GM12878 (cell line): ENCODE measurements around the gene STK33.

Source experiments
- BHLHE40 ChIP-seq, 2 experiments: fragments of 450-650 bp in 1 of 2; IDR thresholded peaks; 2 replicates each; pipeline ENCODE4 v1.6.1; 2011 to 2017; ENCODE audit warnings: low read depth in 2 of 2, borderline replicate concordance in 1 of 2, improper control_type of control experiment in 1 of 2, low read length in 1 of 2, mild to moderate bottlenecking in 1 of 2
- CTCF ChIP-seq, 3 experiments: IDR thresholded peaks in 2 of 3; conservative IDR thresholded peaks in 1 of 3; 2 replicates each; pipeline ENCODE4 v1.5.1; 2011; ENCODE audit warnings: low read depth in 3 of 3, low read length in 3 of 3, mild to moderate bottlenecking in 3 of 3, control low read depth in 2 of 3, moderate library complexity in 2 of 3, inconsistent platforms in 1 of 3, mixed read lengths in 1 of 3; ENCODE audit not compliant: control insufficient read depth in 2 of 3, insufficient read depth in 1 of 3; ENCODE audit errors: extremely low read depth in 1 of 3
- NFIC ChIP-seq: IDR thresholded peaks from 2 replicates; pipeline ENCODE4 v1.6.1; 2012; ENCODE audit warnings: low read depth, mild to moderate bottlenecking, inconsistent platforms, low read length, moderate library complexity
- POLR2A ChIP-seq: IDR thresholded peaks from 2 replicates; pipeline ENCODE4 v1.6.1; 2011; ENCODE audit warnings: low read depth, mild to moderate bottlenecking, low read length
- RAD21 ChIP-seq: IDR thresholded peaks from 2 replicates; pipeline ENCODE4 v1.6.1; 2011; ENCODE audit warnings: mild to moderate bottlenecking, low read depth, low read length, moderate library complexity; ENCODE audit not compliant: insufficient read depth
- RFX5 ChIP-seq: IDR thresholded peaks from 2 replicates; pipeline ENCODE4 v1.6.1; 2011; ENCODE audit warnings: low read depth, low read length, improper control_type of control experiment
- SPI1 ChIP-seq: IDR thresholded peaks from 2 replicates; pipeline ENCODE4 v1.6.1; 2011; ENCODE audit warnings: low read depth, mild to moderate bottlenecking, low read length, moderate library complexity, borderline replicate concordance; ENCODE audit not compliant: insufficient read depth
- SRF ChIP-seq, 2 experiments: IDR thresholded peaks; 2 replicates each; pipeline ENCODE4 v1.6.1; 2011; ENCODE audit warnings: low read depth in 2 of 2, low read length in 2 of 2, mild to moderate bottlenecking in 1 of 2, moderate library complexity in 1 of 2
- TAF1 ChIP-seq: IDR thresholded peaks from 2 replicates; pipeline ENCODE4 v1.6.1; 2011; ENCODE audit warnings: mild to moderate bottlenecking, low read depth, low read length, borderline replicate concordance
- TF ChIP-seq, protein P1 (sequence below): IDR thresholded peaks from 2 replicates; pipeline ENCODE4 v1.6.1; 2011; ENCODE audit warnings: borderline replicate concordance, low read depth, mild to moderate bottlenecking, moderate library complexity, low read length; ENCODE audit not compliant: insufficient read depth, poor library complexity, severe bottlenecking
- TF ChIP-seq, protein P2 (sequence below): IDR thresholded peaks from 2 replicates; pipeline ENCODE4 v1.6.1; 2012; ENCODE audit warnings: low read depth, low read length, improper control_type of control experiment

DNA sequence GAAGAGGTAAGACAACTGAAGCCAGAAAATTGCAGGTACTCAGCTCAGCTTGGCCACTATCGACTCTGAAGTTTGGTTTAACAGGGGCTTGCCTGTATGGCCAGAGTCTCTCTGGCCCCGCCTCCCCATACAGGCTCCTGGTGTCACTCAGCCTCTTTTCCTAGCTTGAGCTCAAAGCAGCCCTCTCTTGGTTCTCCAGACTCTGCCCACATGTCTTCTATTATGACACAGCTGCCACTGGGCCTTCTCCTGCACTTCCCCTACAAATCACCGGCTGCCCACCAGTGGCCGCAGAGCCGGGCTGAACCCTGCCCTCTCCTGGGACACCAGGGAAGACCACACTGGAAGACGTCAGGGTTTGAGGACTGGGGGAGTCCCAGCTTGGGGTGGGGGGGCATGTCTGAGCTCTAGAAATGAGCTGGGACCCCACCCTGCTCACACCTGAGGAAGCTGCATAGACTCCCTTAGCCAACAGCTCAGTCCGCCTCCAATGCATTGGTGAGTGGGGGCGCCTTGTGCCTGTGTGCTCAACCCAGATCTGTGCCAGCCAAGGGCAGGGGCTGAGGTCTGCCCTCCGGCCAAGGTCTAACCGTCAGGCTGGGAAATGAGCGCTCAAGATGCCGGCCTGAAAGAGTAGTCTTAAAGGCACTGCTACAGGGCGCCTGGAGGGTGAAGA is 236.0 kb downstream of the STK33 start:
- TF ChIP-seq RFX5 (no peak), POLR2A (no peak), SRF (IDR thresholded peaks at IDR 0.05; ENCODE audit: low read depth in 2 of 2, low read length in 2 of 2) (no peak), NFIC (no peak), CTCF (IDR thresholded peaks at IDR 0.05 in 2 of 3, conservative IDR thresholded peaks at IDR 0.05 in 1 of 3; ENCODE audit: control insufficient read depth in 2 of 3, extremely low read depth in 1 of 3, insufficient read depth in 1 of 3, low read depth in 3 of 3, low read length in 3 of 3) (no peak), SPI1 (no peak), RAD21 (no peak), BHLHE40 (IDR thresholded peaks at IDR 0.05; ENCODE audit: borderline replicate concordance in 1 of 2, low read depth in 2 of 2, low read length in 1 of 2) (no peak), TAF1 (no peak)
- TF ChIP-seq, protein P1, sequence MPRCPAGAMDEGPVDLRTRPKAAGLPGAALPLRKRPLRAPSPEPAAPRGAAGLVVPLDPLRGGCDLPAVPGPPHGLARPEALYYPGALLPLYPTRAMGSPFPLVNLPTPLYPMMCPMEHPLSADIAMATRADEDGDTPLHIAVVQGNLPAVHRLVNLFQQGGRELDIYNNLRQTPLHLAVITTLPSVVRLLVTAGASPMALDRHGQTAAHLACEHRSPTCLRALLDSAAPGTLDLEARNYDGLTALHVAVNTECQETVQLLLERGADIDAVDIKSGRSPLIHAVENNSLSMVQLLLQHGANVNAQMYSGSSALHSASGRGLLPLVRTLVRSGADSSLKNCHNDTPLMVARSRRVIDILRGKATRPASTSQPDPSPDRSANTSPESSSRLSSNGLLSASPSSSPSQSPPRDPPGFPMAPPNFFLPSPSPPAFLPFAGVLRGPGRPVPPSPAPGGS, result no peak
- TF ChIP-seq, protein P2, sequence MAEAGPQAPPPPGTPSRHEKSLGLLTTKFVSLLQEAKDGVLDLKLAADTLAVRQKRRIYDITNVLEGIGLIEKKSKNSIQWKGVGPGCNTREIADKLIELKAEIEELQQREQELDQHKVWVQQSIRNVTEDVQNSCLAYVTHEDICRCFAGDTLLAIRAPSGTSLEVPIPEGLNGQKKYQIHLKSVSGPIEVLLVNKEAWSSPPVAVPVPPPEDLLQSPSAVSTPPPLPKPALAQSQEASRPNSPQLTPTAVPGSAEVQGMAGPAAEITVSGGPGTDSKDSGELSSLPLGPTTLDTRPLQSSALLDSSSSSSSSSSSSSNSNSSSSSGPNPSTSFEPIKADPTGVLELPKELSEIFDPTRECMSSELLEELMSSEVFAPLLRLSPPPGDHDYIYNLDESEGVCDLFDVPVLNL, result no peak
